Suprapubic skin (tissue), 4 donors: ENCODE measurements around the gene ADA.

Source experiments
- CTCF ChIP-seq, 2 donors: fragments of 200-600 bp in 1 of 2; fragments of 450-650 bp in 1 of 2; sonication (generic) in 1 of 2; IDR thresholded peaks; one replicate each; pipeline ENCODE4 v1.5.1; 2016 to 2019; ENCODE audit warnings: antibody characterized with exemption in 2 of 2, mild to moderate bottlenecking in 1 of 2, moderate library complexity in 1 of 2
- POLR2A ChIP-seq, 2 donors: fragments of 450-650 bp; IDR thresholded peaks; one replicate each; pipeline ENCODE4 v1.6.1; 2017; ENCODE audit warnings: antibody characterized with exemption in 2 of 2, mild to moderate bottlenecking in 2 of 2, moderate library complexity in 2 of 2
- POLR2AphosphoS5 ChIP-seq, 3 donors: sonication (generic); formaldehyde crosslinking; IDR thresholded peaks; one replicate each; pipeline ENCODE4 v1.6.1; 2017; ENCODE audit warnings: antibody characterized with exemption in 3 of 3

- no peak for TF ChIP-seq POLR2AphosphoS5 (IDR thresholded peaks at IDR 0.05)
- TF ChIP-seq CTCF (IDR thresholded peaks at IDR 0.05), result no peak
- TF ChIP-seq POLR2A (IDR thresholded peaks at IDR 0.05), result no peak
Measured at GRCh38 chr20:44616604-44616964, 34.9 kb downstream of the ADA start.
